Adrenal gland (tissue), 12 donors: ENCODE data around the gene MMP20. TPM values are rescaled to one million over a fixed set of nuclear protein-coding genes. Genes with fewer than 3 reads are reported as not detected.

Source experiments
- DNase-seq, 7 donors: peaks; one replicate each; pipeline ENCODE4 v3.0.0-alpha.2; 2019 to 2020
- H3K27ac ChIP-seq, 5 donors: fragments of 200-600 bp; sonication (generic) in 4 of 5; 1 replicate in 3 of 5; 2 replicates in 2 of 5; pipeline versions ENCODE4 v1.5.1 to v1.8.0; 2016 to 2020; ENCODE audit warnings: mild to moderate bottlenecking in 1 of 5
- H3K27me3 ChIP-seq: fragments of 200-600 bp; 2 replicates; pipeline ENCODE4 v1.8.0; 2021
- H3K36me3 ChIP-seq, 2 donors: fragments of 200-600 bp; replicated peaks in 1 of 2; 1 replicate in 1 of 2; 2 replicates in 1 of 2; pipeline versions ENCODE4 v1.5.1 to v1.8.0; 2018 to 2022
- H3K4me1 ChIP-seq, 2 donors: fragments of 200-600 bp; replicated peaks in 1 of 2; 1 replicate in 1 of 2; 2 replicates in 1 of 2; pipeline versions ENCODE4 v1.5.1 to v1.8.0; 2018 to 2021
- H3K4me3 ChIP-seq, 4 donors: fragments of 200-600 bp; sonication (generic) in 3 of 4; one replicate each; pipeline ENCODE4 v1.5.1; 2016 to 2018
- H3K9me3 ChIP-seq, 3 donors: fragments of 200-600 bp; sonication (generic) in 1 of 3; replicated peaks in 1 of 3; 1 replicate in 2 of 3; 2 replicates in 1 of 3; pipeline versions ENCODE4 v1.5.1 to v1.8.0; 2016 to 2021
- CTCF ChIP-seq, 6 experiments: fragments of 450-650 bp in 4 of 6; fragments of 200-600 bp in 2 of 6; sonication (generic) in 1 of 6; IDR thresholded peaks; 1 replicate in 5 of 6; 2 replicates in 1 of 6; pipeline versions ENCODE4 v1.5.1 to v1.8.0; 2016 to 2021; ENCODE audit warnings: antibody characterized with exemption in 6 of 6, mild to moderate bottlenecking in 2 of 6, moderate library complexity in 1 of 6
- POLR2A ChIP-seq, 2 donors: fragments of 450-650 bp; IDR thresholded peaks; one replicate each; pipeline ENCODE4 v1.6.1; 2017; ENCODE audit warnings: antibody characterized with exemption in 2 of 2, mild to moderate bottlenecking in 2 of 2, moderate library complexity in 1 of 2
- WGBS, 4 donors: extraction: QIAGEN DNeasy Blood & Tissue Kit in 2 of 4; methylation state at CpG; one replicate each; pipeline versions ENCODE4 v1.1.5 to v1.1.7; 2013 to 2017; 5-methylcytosine and 5-hydroxymethylcytosine counted together
- intact Hi-C, 2 donors: fragments of 100-400 bp; cut with DNase I; formaldehyde crosslinking; loops; one replicate each; pipeline versions ENCODE4 v1.14.1 to v1.15.0; 2022 to 2023
- polyA plus RNA-seq, 3 donors: library from polyadenylated mRNA; stranded (reverse); fragments of 200-250 nt in 2 of 3; fragments of 350-450 nt in 1 of 3; fragmentation: Illumina TruSeq in 1 of 3; extraction: RNeasy Lipid Tissue Mini Kit (QIAGEN cat#74804) in 1 of 3; gene quantifications; one replicate each; pipeline ENCODE4 v1.2.3, GENCODE V29; 2013 to 2014
- total RNA-seq, 9 donors: library from RNA; depleted of rRNA in 4 of 9; stranded (reverse); fragments of >200 nt in 4 of 9; fragments of 120-200 nt in 1 of 9; fragmentation: NEBNext Ultra II Directional in 1 of 9; extraction: Animal tissue kit (Norgen Biotek cat#: 25700) in 1 of 9; gene quantifications; one replicate each; pipeline versions ENCODE4 v1.1.0 to v1.2.4, GENCODE V29; 2013 to 2023
- donor health status: healthy with polysubstance abuse.
- donor health status: Bipolar disorder and iron deficiency.
- donor health status: DM: yes; HTN: yes; CAD: no.
- donor health status: DM: no; HTN: no; CAD: no.
- donor health status: DM: no; HTN: no; CAD: no.
- donor health status: DM: yes; HTN: yes; CAD: no.

Gene MMP20
- total and polyA plus RNA-seq, 12 donors, result not detected

GRCh38 chr11:102596578-102596977 is 28.6 kb downstream of the MMP20 start:
- WGBS, 4 donors, result 77 to 88% (median 83%) methylated on average over 6 of the region's 6 CpGs
- intact Hi-C loops, result no loop called here
- Histone ChIP-seq H3K4me1 (peaks cover 9 to 10% of the 10 kb centered on the region in 2 donors), H3K4me3 (no peak overlapping the region), H3K27ac (no peak overlapping the region), H3K27me3 (no peaks in the 10 kb centered on the region), H3K36me3 (no peaks in the 10 kb centered on the region), H3K9me3 (no peaks in the 10 kb centered on the region)
- no peak for TF ChIP-seq CTCF (IDR thresholded peaks at IDR 0.05)
- TF ChIP-seq POLR2A (IDR thresholded peaks at IDR 0.05), result no peak
- no peak for DNase-seq

GRCh38 chr11:102592634-102593581 is 32.2 kb downstream of the MMP20 start:
- TF ChIP-seq POLR2A (IDR thresholded peaks at IDR 0.05), result no peak
- TF ChIP-seq CTCF (IDR thresholded peaks at IDR 0.05), result peak; percentile 27 to 46 (median 38)
- Histone ChIP-seq H3K27ac (no peak overlapping the region), H3K9me3 (no peaks in the 10 kb centered on the region), H3K27me3 (no peaks in the 10 kb centered on the region), H3K4me3 (no peak overlapping the region), H3K4me1 (no peaks in the 10 kb centered on the region), H3K36me3 (no peaks in the 10 kb centered on the region)
- intact Hi-C loops, result no loop called here
- DNase-seq, result peak in 1 of 7 donors; percentile 8
- WGBS, 4 donors, result 76 to 85% (median 81%) methylated on average over 10 to 11 of the region's 11 CpGs

GRCh38 chr11:102592131-102592530 is 33.0 kb downstream of the MMP20 start:
- H3K4me1 ChIP-seq, result no peaks in the 10 kb centered on the region
- H3K27ac ChIP-seq, result no peak overlapping the region
- H3K4me3 ChIP-seq, result no peak overlapping the region
- intact Hi-C loops, result no loop called here
- H3K27me3 ChIP-seq, result no peaks in the 10 kb centered on the region
- no peak for DNase-seq
- H3K9me3 ChIP-seq, result no peaks in the 10 kb centered on the region
- H3K36me3 ChIP-seq, result no peaks in the 10 kb centered on the region
- WGBS, 4 donors, result 81 to 100% (median 86%) methylated on average over 1 of the region's 1 CpG
- no peak for TF ChIP-seq POLR2A (IDR thresholded peaks at IDR 0.05)
- no peak for TF ChIP-seq CTCF (IDR thresholded peaks at IDR 0.05)

- no peaks in the 10 kb centered on the region for H3K27me3 ChIP-seq
- no peaks in the 10 kb centered on the region for H3K9me3 ChIP-seq
- no peaks in the 10 kb centered on the region for H3K36me3 ChIP-seq
- no peak for DNase-seq
- WGBS, 4 donors, result 76 to 87% (median 85%) methylated on average over 5 of the region's 5 CpGs
- H3K4me3 ChIP-seq, result no peak overlapping the region
- no peaks in the 10 kb centered on the region for H3K4me1 ChIP-seq
- H3K27ac ChIP-seq, result no peak overlapping the region
- no peak for TF ChIP-seq CTCF (IDR thresholded peaks at IDR 0.05)
- TF ChIP-seq POLR2A (IDR thresholded peaks at IDR 0.05), result no peak
- intact Hi-C loops, result no loop called here
Measured at GRCh38 chr11:102591160-102591718, 33.9 kb downstream of the MMP20 start.
